ENCODE measurements around the gene COL9A2.

Gene COL9A2

DNA sequence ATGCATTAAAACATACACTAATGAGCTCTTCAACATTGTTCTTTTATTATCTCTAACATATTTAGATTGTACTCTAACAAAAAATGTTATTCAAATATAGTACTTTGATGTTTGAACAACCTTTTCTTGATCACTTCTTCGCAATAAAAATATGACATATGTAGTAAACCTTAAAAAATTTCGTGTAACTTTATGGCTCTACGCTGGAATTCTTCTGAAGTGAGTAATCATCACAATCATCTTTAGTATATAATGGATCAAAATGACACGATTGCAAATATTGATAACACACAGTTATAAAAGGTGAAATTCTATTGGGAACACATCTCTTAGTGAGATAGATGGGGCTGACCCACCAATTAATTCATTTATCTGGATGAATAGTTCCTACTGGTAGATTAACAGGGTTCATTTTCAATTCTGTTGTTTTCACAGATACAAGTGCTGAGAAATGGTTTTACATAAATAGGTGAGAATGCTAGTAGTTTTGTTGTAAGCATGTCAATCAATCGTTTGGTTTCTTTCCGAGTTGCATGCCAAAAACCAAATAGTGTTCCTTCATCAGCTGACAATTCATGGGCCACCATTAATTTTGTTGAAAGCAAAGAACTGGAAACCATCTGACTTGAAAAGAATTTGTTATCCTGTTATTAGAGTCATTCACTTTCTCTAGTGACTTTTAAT lies 60.5 kb downstream of the COL9A2 start:
- no peak for DNase-seq

DNA sequence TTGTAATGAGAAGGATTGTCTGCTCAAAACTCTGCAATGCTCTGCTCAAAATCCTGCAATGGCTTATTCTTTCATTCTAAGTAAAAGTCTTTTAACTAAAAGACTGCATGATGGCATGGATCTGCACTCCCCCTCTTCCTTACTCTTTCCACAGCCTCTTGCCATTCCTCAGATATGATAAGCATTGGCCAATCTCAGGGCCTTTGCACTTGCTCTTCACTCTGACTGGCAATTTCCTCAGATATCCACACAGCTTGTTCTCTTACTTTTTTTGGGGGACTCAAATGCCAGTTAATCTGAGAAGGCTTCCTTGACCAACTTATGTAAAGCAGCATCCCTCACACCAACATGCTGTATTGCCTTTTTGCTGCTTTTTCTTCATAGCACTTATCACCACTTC lies 61.9 kb downstream of the COL9A2 start:
- DNase-seq, result no peak

DNA sequence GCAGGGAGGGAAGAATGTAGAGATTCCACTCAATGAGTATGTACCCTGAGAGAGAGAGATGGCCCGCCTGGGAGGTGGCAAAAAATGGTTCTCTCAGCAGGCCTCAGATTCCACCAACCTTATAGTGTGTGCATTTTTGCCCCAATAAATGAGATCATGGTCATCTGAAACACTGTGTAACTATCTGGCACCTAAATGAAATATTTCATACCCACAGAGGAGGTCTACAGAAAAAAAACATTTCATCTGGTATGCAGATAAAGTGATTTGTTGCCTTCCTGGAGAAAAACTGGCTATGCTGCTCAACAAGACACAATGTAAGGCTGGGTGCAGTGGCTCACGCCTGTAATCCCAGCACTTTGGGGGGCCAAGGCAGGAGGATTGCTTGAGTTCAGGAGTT lies 64.5 kb downstream of the COL9A2 start:
- no peak for DNase-seq

DNA sequence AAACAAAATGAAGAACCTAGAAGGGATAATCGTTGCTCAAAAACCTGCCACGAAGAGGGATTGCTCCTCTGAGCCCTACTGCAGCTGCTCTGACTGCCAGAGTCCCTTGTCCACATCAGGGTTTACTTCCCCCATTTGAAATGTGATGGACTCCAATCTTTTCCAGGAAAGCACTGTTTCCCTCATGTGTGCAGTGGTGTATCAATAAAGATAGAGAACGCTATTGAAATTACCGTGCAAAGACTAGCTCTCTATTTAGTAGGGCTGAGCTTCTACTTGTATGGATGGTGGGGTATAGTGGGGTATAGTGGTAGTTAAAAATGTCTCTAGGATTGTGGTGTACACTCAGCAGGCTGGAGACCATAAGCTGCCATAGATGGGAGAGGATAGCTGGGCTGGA lies 65.6 kb downstream of the COL9A2 start:
- no peak for DNase-seq
